ENCODE results near the gene C1orf53. TPM values are rescaled to one million over a fixed set of nuclear protein-coding genes. Genes with fewer than 3 reads are reported as not detected.
"Not testable (repeated sequence)": the region's sequence is repeated elsewhere in the genome, so short reads cannot be mapped to it uniquely, and the experiment has no call there.

C1orf53 gene
- polyA plus RNA-seq (ENCODE audit: insufficient read length), result 1.0 TPM

- DNase-seq, result peak; percentile 90
These were observed at the start of gene C1orf53 for GRCh38 chr1:197902454-197903195. TSS of gene C1orf53 (plus strand) at chr1:197902630. CDS start at chr1:197902650, 20 bp downstream.

GRCh38 chr1:197855751-197856150 lies 46.7 kb upstream of the C1orf53 start:
- DNase-seq, result not testable (repeated sequence)

GRCh38 chr1:197857477-197857876 lies 45.0 kb upstream of the C1orf53 start:
- no peak for DNase-seq

DNA sequence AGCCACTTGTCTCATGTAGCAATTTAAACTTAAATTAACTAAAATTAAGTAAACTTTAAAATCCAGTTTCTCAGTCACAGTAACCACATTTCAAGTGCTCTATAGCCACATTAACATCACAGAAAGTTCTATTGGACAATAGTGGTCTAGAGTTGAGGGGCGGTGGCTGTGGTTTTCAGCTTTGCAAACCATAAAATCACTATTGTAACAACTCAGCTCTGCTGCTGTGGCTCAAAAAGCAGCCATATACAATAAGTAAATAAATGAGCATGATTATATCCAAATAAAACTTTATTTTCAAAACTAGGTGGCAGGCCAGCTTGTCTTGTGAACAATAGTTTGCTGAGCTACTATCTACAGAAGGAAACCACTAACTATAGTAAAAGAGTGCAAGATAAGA lies 43.4 kb upstream of the C1orf53 start:
- no peak for DNase-seq

DNA sequence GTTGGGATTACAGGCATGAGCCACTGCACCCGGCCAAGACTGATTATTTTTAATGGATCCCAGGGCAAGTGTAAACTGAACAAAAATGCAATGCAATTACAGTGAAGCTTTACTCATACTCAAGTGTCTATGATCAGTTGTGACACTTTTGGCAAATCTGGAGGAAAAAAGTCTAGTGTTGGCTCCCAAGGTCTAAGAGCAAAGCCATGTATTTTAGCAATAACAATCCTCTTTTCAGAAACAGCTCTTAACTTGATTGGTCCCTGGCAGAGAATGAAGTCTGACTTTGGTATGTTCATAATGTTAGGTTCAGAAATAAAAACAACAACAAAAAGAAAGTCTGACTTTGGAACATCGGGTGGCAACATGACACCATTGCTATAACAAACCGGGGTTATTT lies 40.2 kb upstream of the C1orf53 start:
- DNase-seq, result no peak

GRCh38 chr1:197862671-197863070 lies 39.8 kb upstream of the C1orf53 start:
- no peak for DNase-seq

DNA sequence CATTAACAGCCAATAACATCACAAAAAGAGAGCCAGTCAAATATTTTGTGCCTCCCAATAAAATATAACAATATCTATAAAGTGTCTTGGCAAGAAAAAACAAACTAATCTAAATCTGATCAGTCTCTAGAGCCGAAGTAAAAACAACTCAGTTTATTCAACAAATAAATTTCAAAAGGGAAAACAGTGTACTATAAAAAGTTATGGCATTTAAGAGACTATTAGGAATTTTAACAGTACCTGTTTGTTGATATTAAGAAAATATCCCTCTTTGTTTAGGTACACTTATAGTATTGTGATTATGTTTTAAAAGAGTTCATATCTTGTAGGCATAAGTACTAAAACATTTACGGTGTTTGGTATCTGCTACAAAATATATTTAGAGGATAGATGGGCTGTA lies 36.6 kb upstream of the C1orf53 start:
- DNase-seq, result no peak

GRCh38 chr1:197868751-197869489 lies 33.5 kb upstream of the C1orf53 start:
- peak; percentile 6 for DNase-seq

DNA sequence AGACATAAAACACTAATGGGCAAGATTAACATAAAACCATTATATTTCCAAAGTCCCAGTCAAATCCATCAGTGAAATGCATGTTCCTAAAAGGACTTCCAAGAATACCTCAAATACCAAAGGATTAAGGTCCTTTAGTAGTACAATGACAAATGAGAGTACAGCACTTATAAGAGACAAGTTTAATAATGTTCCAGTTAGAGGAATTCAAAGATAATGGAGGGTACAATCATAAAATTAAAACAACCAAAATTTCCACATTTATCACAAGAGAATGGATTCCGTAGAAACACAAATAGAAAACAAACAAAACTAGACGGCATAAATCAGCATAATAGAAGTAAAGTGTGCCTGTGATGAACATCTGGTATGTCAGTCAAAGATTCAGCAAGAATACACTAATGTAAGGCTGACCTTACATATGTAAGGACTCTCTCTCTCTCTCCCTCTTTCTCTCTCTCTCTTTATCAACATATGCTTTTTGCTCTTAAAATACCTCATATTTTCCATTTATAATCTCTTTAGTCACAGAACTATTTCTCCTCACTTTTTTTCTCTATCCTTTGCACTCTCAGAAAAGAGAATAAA lies 32.8 kb upstream of the C1orf53 start:
- no peak for DNase-seq

DNA sequence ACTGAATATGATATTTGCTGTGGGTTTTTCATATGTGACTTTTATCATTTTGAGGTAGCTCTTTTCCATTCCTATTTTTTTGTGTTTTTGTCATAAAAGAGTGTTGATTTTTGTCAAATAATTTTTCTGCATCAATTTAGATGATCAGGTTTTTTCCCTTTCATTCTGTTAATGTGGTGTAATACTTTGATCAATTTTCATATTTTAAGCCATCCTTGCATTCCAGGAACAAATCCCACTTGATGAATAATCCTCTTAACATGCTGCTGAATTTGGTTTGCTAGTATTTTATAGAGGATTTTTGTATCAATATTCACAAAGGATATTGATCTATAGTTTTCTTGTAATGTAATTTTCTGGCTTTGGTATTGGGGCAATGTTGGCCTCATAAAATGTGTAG lies 25.5 kb upstream of the C1orf53 start:
- no peak for DNase-seq

DNA sequence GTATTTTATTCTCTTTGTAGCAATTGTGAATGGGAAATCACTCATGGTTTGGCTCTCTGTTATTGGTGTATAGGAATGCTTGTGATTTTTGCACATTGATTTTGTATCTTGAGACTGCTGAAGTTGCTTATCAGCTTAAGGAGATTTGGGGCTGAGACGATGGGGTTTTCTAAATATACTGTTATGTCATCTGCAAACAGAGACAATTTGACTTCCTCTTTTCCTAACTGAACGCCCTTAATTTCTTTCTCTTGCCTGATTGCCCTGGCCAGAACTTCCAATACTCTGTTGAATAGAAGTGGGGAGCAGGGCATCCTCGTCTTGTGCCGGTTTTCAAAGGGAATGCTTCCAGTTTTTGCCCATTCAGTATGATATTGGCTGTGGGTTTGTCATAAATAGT lies 22.0 kb upstream of the C1orf53 start:
- DNase-seq, result not testable (repeated sequence)

DNA sequence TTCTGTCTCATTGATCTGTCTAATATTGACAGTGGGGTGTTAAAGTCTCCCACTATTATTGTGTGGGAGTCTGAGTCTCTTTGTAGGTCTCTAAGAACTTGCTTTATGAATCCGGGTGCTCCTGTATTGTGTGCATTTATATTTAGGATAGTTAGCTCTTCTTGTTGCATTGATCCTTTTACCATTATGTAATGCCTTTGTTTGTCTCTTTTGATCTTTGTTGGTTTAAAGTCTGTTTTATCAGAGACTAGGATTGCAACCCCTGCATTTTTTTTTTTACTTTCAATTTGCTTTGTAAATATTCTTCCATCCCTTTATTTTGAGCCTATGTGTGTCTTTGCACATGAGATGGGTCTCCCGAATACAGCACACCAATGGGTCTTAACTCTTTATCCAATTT lies 20.2 kb upstream of the C1orf53 start:
- DNase-seq, result not testable (repeated sequence)

- DNase-seq, result no peak
These were observed 18.3 kb upstream of the C1orf53 start for GRCh38 chr1:197884173-197884572.

DNA sequence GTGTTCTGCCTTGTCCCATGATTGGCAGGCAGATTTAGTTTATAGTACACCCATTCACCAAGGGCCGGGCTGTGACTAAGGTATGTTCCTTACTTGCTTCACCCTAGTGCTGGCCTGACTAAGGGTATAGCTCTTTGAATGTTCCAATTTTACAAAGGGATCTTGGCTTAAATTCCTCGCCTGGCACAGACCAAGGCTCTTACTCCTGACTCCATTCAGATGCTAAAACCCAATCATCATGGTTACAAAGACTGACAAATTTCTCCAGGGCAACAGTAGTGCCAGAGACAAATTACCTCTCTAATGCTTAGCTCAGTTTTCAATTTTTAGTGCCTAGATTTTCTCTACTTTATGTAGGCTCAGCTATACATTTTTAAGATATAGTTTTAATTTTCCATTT lies 11.5 kb upstream of the C1orf53 start:
- no peak for DNase-seq

DNA sequence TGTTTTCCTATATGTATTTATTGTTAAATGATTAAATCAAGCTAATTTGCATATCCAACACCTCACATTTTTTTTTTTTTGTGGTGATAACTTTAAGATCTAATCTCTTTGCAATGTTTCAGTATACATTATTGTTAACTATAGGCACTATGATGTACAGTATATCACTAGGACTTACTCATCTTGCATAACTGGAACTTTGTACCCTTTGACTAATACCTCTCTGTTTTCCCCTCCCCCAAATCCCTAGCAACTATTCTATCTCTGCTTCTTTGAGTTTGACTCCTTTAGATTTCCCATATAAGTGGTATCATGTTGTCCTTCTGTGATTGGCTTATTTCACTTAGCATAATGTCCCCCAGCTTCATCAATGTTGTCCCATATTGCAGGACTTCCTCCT lies 9.7 kb upstream of the C1orf53 start:
- no peak for DNase-seq

GRCh38 chr1:197896301-197896700 lies 6.1 kb upstream of the C1orf53 start:
- DNase-seq, result no peak

- DNase-seq, result no peak
These were observed 3.4 kb upstream of the C1orf53 start for GRCh38 chr1:197899037-197899436.

DNA sequence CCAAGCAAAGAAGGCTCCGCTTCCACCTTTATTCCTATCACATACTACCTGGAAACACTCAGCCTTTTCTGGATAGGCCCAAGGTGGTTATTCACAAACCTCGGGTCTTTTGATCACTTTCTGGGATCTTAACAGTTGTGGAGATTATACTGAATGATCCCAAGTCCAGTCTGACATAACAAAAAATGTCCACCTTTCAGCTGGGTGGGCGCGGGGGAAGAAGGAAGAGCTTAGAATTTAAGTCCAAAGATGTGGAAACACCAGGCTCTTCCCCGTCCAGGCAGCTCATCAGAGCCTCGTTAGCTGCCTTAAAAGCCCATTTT lies 338 bp upstream of the C1orf53 start:
- DNase-seq, result no peak

DNA sequence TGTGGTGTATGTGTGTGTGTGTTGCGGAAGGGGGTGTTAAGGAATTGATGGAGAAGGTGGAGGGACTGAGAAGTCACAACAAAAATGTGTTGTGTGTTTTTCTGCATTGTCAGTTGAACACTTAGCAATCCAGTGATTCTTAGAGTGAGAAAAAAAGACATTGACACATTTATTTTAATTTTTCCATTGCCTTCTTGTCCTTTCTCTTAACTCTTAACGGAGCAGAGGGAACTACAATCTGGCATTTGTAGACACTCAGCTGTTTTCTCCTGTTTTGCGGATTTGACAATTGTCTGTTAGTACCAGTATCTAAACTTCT lies 725 bp downstream of the C1orf53 start:
- no peak for DNase-seq

DNA sequence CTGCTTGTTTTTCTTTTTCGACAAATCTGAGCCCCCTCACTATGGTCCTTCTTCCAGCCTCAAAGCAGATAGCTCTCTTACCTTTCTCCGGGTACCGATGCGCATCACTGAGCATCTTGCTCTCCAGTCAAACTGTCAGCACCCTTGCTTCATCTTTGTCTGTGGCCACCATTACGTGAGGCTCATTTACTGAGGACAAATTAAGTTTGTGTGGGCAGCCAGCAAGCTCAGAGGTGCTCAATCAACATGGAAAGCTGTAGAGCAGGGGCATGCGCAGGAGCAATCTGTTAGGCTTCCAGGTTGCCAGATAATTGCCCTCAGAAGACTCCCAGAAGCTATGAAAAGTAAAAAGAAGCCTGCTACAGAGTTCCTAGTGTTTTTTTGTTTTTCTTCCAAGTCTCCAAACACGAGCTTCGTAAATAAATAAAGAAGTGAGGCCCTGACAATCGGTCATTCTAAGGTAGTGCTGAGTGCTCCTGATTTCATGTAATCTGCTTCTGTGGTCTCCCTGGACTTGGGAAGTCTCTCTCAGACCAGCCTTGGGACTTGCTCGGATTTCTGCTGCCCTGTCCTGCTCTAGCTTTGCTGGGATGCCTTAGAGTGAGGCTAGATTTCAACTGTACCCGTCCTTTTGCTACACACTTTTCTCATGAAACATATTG lies 1.8 kb downstream of the C1orf53 start:
- DNase-seq, result no peak

GRCh38 chr1:197905699-197906351 lies 3.4 kb downstream of the C1orf53 start:
- no peak for DNase-seq

DNA sequence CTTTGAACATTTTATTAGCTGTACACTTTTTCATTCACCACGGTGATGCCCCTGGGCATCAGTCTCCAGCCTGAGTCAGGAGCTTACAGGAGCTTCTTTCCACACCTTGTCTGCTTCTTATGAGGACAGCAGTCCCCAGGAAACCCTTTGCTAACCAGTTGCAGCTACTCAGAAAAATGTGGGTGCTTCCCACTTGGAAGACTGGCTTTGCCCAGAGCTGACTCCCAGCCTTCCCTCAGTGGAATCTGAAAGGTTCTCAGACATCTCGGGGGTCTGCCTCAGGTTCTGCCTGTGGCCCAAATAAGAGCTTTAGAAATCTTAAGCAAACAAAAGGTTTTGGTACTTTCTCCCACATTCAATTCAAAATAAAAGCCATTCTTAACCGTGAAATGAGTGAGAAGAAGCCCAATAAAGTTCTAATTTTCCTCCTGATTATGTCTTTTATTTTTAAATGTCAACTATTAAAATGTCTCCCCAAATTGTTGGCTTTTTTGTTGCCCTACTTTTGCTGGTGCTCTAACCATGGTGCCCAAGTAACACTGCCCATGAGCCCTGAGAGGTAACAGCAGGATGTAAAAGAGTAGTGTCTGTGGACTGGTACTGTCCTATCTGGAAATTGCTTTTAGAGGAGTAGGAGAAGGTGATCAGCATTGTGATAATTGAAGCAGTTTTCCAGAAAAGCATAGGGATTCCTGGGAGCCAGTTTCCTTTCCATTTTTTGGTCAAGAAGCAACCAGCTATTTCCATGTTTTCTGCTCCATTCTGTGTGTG lies 5.6 kb downstream of the C1orf53 start:
- DNase-seq, result no peak

Data from hindlimb muscle (tissue), 1 donor.